HCT116 (cell line): ENCODE data around the gene HS6ST3. TPM values are rescaled to one million over a fixed set of nuclear protein-coding genes. Genes with fewer than 3 reads are reported as not detected.
"Not testable (repeated sequence)": the region's sequence is repeated elsewhere in the genome, so short reads cannot be mapped to it uniquely, and the experiment has no call there.

Experiments used
- ATAC-seq: fragments of 200-7000 bp; cut with Tn5 transposase; 2 replicates; pipeline ENCODE4 v1.9.1; 2020; ENCODE audit warnings: mild to moderate bottlenecking, moderate library complexity
- BruUV-seq: library from RNA; stranded (reverse); fragments of 400-500 nt; replicated peaks from 2 replicates; lab custom pipeline; 2021; lab: Mats Ljungman, UMichigan
- CTCF ChIA-PET: fragments of 300-600 bp; sonication (Branson Sonifier 250); formaldehyde crosslinking; loops from one replicate; lab custom pipeline; 2021; ENCODE audit warnings: antibody characterized with exemption; lab: Charles Lee
- POLR2A ChIA-PET: fragments of 300-600, 350-600 bp; sonication (Branson Sonifier 250); formaldehyde crosslinking; loops from one replicate; lab custom pipeline; 2021; ENCODE audit warnings: antibody characterized with exemption; lab: Charles Lee
- RAD21 ChIA-PET, 2 experiments: fragments of 300-600 bp; sonication (Branson Sonifier 250); formaldehyde crosslinking; loops; one replicate each; lab custom pipeline; 2023; ENCODE audit warnings: low total read pairs in 2 of 2; ENCODE audit not compliant: uncharacterized antibody in 2 of 2, unreplicated experiment in 2 of 2, low non-redundant PET in 1 of 2; lab: Charles Lee
- DNase-seq: peaks from one replicate; pipeline ENCODE4 v3.0.0-alpha.2; 2010; ENCODE audit warnings: low read depth, low spot score
- H2AFZ ChIP-seq: fragments of 200-600 bp; shearing (Covaris generic), sonication (generic); 2 replicates; pipeline ENCODE4 v1.6.1; 2017; ENCODE audit warnings: low read depth, mixed run types, mixed read lengths, antibody characterized with exemption, low read length; ENCODE audit not compliant: poor library complexity, severe bottlenecking
- H3K27ac ChIP-seq: 2 replicates; pipeline ENCODE4 v1.5.1; 2012; ENCODE audit warnings: low read depth, low read length
- H3K27me3 ChIP-seq: fragments of 200-600 bp; sonication (generic); 2 replicates; pipeline ENCODE4 v1.6.1; 2016; ENCODE audit warnings: mixed run types, low read length, mixed read lengths; ENCODE audit not compliant: insufficient read depth
- H3K36me3 ChIP-seq, 2 experiments: fragments of 200-500 bp in 1 of 2; fragments of 200-600 bp in 1 of 2; sonication (Bioruptor generic) in 1 of 2; sonication (generic) in 1 of 2; 2 replicates each; pipeline versions ENCODE4 v1.5.1 to v1.6.1; 2014 to 2016; ENCODE audit warnings: low read length in 2 of 2, inconsistent platforms in 1 of 2, mixed read lengths in 1 of 2, mixed run types in 1 of 2; ENCODE audit not compliant: insufficient read depth in 2 of 2, control insufficient read depth in 1 of 2
- H3K4me1 ChIP-seq, 2 experiments: fragments of 200-600 bp in 1 of 2; sonication (generic) in 1 of 2; 2 replicates each; pipeline versions ENCODE4 v1.5.1 to v1.6.1; 2012 to 2017; ENCODE audit warnings: low read length in 2 of 2, inconsistent platforms in 1 of 2, mild to moderate bottlenecking in 1 of 2, mixed read lengths in 1 of 2, mixed run types in 1 of 2, moderate library complexity in 1 of 2; ENCODE audit not compliant: insufficient read depth in 2 of 2, control insufficient read depth in 1 of 2
- H3K4me2 ChIP-seq: fragments of 200-600 bp; sonication (generic); 2 replicates; pipeline ENCODE4 v1.6.1; 2017; ENCODE audit warnings: mixed run types, low read length, mixed read lengths
- H3K4me3 ChIP-seq, 2 experiments: fragments of 200-600 bp in 1 of 2; sonication (generic) in 1 of 2; replicated peaks in 1 of 2; 2 replicates each; pipeline ENCODE4 v1.5.1; 2011 to 2016; ENCODE audit warnings: low read length in 2 of 2, control low read depth in 1 of 2, low read depth in 1 of 2, mild to moderate bottlenecking in 1 of 2, mixed read lengths in 1 of 2, mixed run types in 1 of 2
- H3K79me2 ChIP-seq: fragments of 200-600 bp; sonication (generic); 2 replicates; pipeline ENCODE4 v1.6.1; 2017; ENCODE audit warnings: mild to moderate bottlenecking, mixed run types, low read length, moderate library complexity, mixed read lengths; ENCODE audit not compliant: insufficient read depth
- H3K9ac ChIP-seq: fragments of 200-600 bp; sonication (generic); 2 replicates; pipeline ENCODE4 v1.6.1; 2016; ENCODE audit warnings: low read length, mixed read lengths
- H3K9me2 ChIP-seq: fragments of 200-600 bp; sonication (generic), shearing (Covaris generic); 2 replicates; pipeline ENCODE4 v1.6.1; 2017; ENCODE audit warnings: mixed run types, mild to moderate bottlenecking, moderate library complexity; ENCODE audit not compliant: insufficient read depth
- H3K9me3 ChIP-seq, 2 experiments: fragments of 200-500 bp in 1 of 2; fragments of 200-600 bp in 1 of 2; sonication (Bioruptor generic) in 1 of 2; sonication (generic) in 1 of 2; 2 replicates each; pipeline ENCODE4 v1.6.1; 2014 to 2017; ENCODE audit warnings: low read length in 2 of 2, mixed read lengths in 2 of 2, inconsistent platforms in 1 of 2, low read depth in 1 of 2, mild to moderate bottlenecking in 1 of 2, mixed run types in 1 of 2, moderate library complexity in 1 of 2; ENCODE audit not compliant: control insufficient read depth in 1 of 2, insufficient read depth in 1 of 2
- H4K20me1 ChIP-seq: fragments of 200-600 bp; sonication (generic), shearing (Covaris generic); 2 replicates; pipeline ENCODE4 v1.6.1; 2017; ENCODE audit warnings: mixed run types, mild to moderate bottlenecking, moderate library complexity; ENCODE audit not compliant: insufficient read depth
- CTCF ChIP-seq, 3 experiments: fragments of 200-600 bp in 1 of 3; sonication (generic) in 1 of 3; IDR thresholded peaks in 2 of 3; conservative IDR thresholded peaks in 1 of 3; 2 replicates each; pipeline ENCODE4 v1.5.1; 2012 to 2017; ENCODE audit warnings: low read depth in 2 of 3, low read length in 2 of 3, antibody characterized with exemption in 1 of 3, borderline replicate concordance in 1 of 3, control low read depth in 1 of 3, mild to moderate bottlenecking in 1 of 3, mixed read lengths in 1 of 3, mixed run types in 1 of 3, moderate library complexity in 1 of 3; ENCODE audit not compliant: insufficient read depth in 1 of 3
- ELF1 ChIP-seq: IDR thresholded peaks from 2 replicates; pipeline ENCODE4 v1.6.1; 2012; ENCODE audit warnings: low read depth, borderline replicate concordance
- JUND ChIP-seq: IDR thresholded peaks from 2 replicates; pipeline ENCODE4 v1.6.1; 2012
- SP1 ChIP-seq: IDR thresholded peaks from 2 replicates; pipeline ENCODE4 v1.6.1; 2012; ENCODE audit warnings: low read depth
- TCF7L2 ChIP-seq: IDR thresholded peaks from 2 replicates; pipeline ENCODE4 v1.7.0; 2011; ENCODE audit warnings: borderline replicate concordance, inconsistent platforms; ENCODE audit not compliant: insufficient read depth, insufficient read length; ENCODE audit errors: extremely low read depth
- ZBTB33 ChIP-seq: IDR thresholded peaks from 2 replicates; pipeline ENCODE4 v1.6.1; 2011; ENCODE audit warnings: mild to moderate bottlenecking, low read length, moderate library complexity; ENCODE audit not compliant: insufficient replicate concordance; ENCODE audit errors: extremely low read depth
- ZFX ChIP-seq: fragments of 450-650 bp; IDR thresholded peaks from 2 replicates; pipeline ENCODE4 v1.6.1; 2017
- intact Hi-C: fragments of 100-400 bp; cut with micrococcal nuclease; formaldehyde crosslinking; loops from 2 replicates; pipeline ENCODE4 v1.10.0; 2022
- total RNA-seq: library from RNA; stranded (reverse); gene quantifications from one replicate; pipeline ENCODE4 v1.2.1, GENCODE V29; 2021; ENCODE audit not compliant: unreplicated experiment

HS6ST3 gene
- total RNA-seq, 1 experiment from 2014 or later = 0.10 TPM

GRCh38 chr13:96112936-96113335 lies 23.0 kb downstream of the HS6ST3 start:
- ChIA-PET CTCF (no interaction called here), RAD21 (interaction anchor here in 1 of 2 experiments (0.6 kb wide), 1 partner anchor 729 kb away, joined by 4 read pairs; no protein-coding TSS in a partner anchor)
- H3K9me3 ChIP-seq = no peaks in the 10 kb centered on the region
- no peaks in the 10 kb centered on the region for H4K20me1 ChIP-seq
- no peaks in the 10 kb centered on the region for H3K36me3 ChIP-seq
- no peak overlapping the region for H3K4me2 ChIP-seq
- no peak for DNase-seq
- BruUV-seq = no TSS peak
- no peak for TF ChIP-seq TCF7L2
- TF ChIP-seq JUND = no peak
- TF ChIP-seq ZBTB33 = no peak
- TF ChIP-seq ELF1 = no peak
- no peak for TF ChIP-seq SP1
- TF ChIP-seq CTCF (IDR thresholded peaks at IDR 0.05 in 2 of 3, conservative IDR thresholded peaks at IDR 0.05 in 1 of 3; ENCODE audit: borderline replicate concordance in 1 of 3, insufficient read depth in 1 of 3, low read depth in 2 of 3, low read length in 2 of 3) = no peak
- no peak for TF ChIP-seq ZFX
- TF ChIP-seq, all 23 proteins: peak for 0
- Histone ChIP-seq H3K9ac (no peak overlapping the region), H3K27me3 (no peaks in the 10 kb centered on the region), H3K27ac (no peak overlapping the region), H2AFZ (no peak overlapping the region), H3K9me2 (no peaks in the 10 kb centered on the region), H3K79me2 (no peaks in the 10 kb centered on the region), H3K4me1 (no peaks in the 10 kb centered on the region), H3K4me3 (no peak overlapping the region)
- POLR2A ChIA-PET = no interaction called here
- ATAC-seq = 0 out of 2 replicates have a peak, but pooled peaks have one; percentile 42
- intact Hi-C loops = no loop called here

- not testable (repeated sequence) for H3K9ac ChIP-seq, ATAC-seq
Measured at GRCh38 chr13:96115368-96115767, 25.5 kb downstream of the HS6ST3 start.

More at GRCh38 chr13:96115368-96115767, 25.5 kb downstream of the HS6ST3 start:
- RAD21 ChIA-PET, H3K27ac ChIP-seq, H3K4me3 ChIP-seq, H2AFZ ChIP-seq, DNase-seq, H3K79me2 ChIP-seq, POLR2A ChIA-PET, H3K27me3 ChIP-seq, BruUV-seq, H3K9me3 ChIP-seq, H4K20me1 ChIP-seq, CTCF ChIA-PET, intact Hi-C loops, H3K36me3 ChIP-seq, H3K9me2 ChIP-seq, H3K4me2 ChIP-seq, H3K4me1 ChIP-seq: not testable (repeated sequence)
